ENCODE data around the gene DEDD2.

- TF ChIP-seq CTCF (IDR thresholded peaks at IDR 0.05; ENCODE audit: low read length) = no peak
- no peak for TF ChIP-seq EZH2 (IDR thresholded peaks at IDR 0.05; ENCODE audit: borderline replicate concordance, low read length)
Measured at GRCh38 chr19:42239544-42240220, 22.2 kb upstream of the DEDD2 start.
